ENCODE data around the gene VANGL1.

- no peak for TF ChIP-seq CTCF (IDR thresholded peaks at IDR 0.05)
- TF ChIP-seq POLR2AphosphoS5 (IDR thresholded peaks at IDR 0.05; ENCODE audit: insufficient read depth in 1 of 2, low read depth in 1 of 2): no peak
These were observed 19.4 kb downstream of the VANGL1 start for GRCh38 chr1:115661157-115661556.

All from vagina (tissue), 2 donors.